ENCODE data around the gene GCLC. TPM values are rescaled to one million over a fixed set of nuclear protein-coding genes. Genes with fewer than 3 reads are reported as not detected.

GCLC gene
- 12.8 and 13.0 TPM in 2 replicates for total RNA-seq

GRCh38 chr6:53544470-53545308 lies at the start of gene GCLC:
Gene GCLC (minus strand): TSS chr6:53545101. CDS start chr6:53544645, 456 bp downstream.

Other genes starting within 250 kb of the GCLC start
- gene ELOVL5, start 196.2 kb downstream of the GCLC start, total RNA-seq: 103 and 107 TPM in 2 replicates
- not detected in 2 replicates for gene KLHL31, start 120.7 kb upstream of the GCLC start, total RNA-seq
- gene LRRC1, start 249.9 kb upstream of the GCLC start, total RNA-seq: 1.1 and 1.7 TPM in 2 replicates